Epithelial cell of esophagus (primary cell): ENCODE results near the gene TIMM44.
A peak's percentile ranks its signal among the peaks of the same experiment; 100 is the strongest.

Source experiments
- DNase-seq: peaks from one replicate; pipeline ENCODE4 v3.0.0; 2010; ENCODE audit warnings: low read depth
- H3K4me3 ChIP-seq: 2 replicates; pipeline ENCODE4 v1.5.1; 2011; ENCODE audit warnings: mild to moderate bottlenecking, low read length, control low read depth
- TF ChIP-seq, protein P1 (sequence below): IDR thresholded peaks from 2 replicates; pipeline ENCODE4 v1.5.1; 2011; ENCODE audit warnings: low read depth, mild to moderate bottlenecking, low read length, control low read depth, inconsistent platforms; ENCODE audit not compliant: insufficient read depth; ENCODE audit errors: missing control alignments

The TIMM44 gene

DNA sequence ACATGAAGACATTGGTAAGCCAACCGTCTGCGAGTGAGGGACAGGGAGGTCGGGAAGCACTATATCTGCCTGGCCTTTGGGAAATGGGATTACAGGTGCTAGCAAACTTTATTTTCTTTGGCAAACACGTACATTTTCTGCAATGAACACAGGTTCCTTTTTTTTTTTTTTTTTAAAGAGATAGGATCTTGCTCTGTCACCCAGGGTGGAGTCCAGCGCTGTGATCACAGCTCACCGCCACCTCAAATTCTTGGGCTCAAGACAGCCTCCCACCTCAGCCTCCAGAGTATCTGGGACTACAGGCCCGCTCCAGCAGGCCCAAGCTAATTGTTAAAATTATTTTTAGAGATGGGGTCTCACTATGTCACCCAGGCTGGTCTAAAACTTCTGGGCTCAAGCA, 37.7 kb upstream of the TIMM44 start:
- no peak overlapping the region for H3K4me3 ChIP-seq
- no peak for DNase-seq
- TF ChIP-seq, protein P1, sequence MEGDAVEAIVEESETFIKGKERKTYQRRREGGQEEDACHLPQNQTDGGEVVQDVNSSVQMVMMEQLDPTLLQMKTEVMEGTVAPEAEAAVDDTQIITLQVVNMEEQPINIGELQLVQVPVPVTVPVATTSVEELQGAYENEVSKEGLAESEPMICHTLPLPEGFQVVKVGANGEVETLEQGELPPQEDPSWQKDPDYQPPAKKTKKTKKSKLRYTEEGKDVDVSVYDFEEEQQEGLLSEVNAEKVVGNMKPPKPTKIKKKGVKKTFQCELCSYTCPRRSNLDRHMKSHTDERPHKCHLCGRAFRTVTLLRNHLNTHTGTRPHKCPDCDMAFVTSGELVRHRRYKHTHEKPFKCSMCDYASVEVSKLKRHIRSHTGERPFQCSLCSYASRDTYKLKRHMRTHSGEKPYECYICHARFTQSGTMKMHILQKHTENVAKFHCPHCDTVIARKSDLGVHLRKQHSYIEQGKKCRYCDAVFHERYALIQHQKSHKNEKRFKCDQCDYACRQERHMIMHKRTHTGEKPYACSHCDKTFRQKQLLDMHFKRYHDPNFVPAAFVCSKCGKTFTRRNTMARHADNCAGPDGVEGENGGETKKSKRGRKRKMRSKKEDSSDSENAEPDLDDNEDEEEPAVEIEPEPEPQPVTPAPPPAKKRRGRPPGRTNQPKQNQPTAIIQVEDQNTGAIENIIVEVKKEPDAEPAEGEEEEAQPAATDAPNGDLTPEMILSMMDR, result no peak

DNA sequence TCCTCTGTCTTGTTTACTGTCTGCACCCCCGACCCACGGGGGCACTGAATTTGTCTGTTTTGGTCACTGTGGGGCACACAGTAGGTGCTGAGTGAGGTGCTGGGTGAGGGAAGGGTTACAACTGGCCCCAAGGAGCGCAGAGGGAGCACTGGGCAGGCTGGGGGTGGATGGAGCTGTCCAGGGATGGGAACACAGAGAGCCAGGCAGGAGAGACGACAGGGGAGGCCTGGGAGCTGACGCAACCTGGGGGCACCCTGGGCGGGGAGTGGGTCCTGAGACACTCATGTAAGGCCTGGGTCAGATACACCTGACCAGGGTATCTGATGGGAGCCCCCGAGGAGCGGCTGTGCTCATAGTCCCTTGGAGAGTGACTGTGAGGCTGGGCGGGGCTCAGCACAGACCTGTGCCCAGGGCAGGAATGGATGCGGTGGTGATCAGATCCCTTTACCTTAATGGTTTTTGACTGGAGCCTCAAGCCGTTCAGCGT, 37.2 kb upstream of the TIMM44 start:
- DNase-seq, result no peak
- no peak overlapping the region for H3K4me3 ChIP-seq
- TF ChIP-seq, protein P1, result no peak

DNA sequence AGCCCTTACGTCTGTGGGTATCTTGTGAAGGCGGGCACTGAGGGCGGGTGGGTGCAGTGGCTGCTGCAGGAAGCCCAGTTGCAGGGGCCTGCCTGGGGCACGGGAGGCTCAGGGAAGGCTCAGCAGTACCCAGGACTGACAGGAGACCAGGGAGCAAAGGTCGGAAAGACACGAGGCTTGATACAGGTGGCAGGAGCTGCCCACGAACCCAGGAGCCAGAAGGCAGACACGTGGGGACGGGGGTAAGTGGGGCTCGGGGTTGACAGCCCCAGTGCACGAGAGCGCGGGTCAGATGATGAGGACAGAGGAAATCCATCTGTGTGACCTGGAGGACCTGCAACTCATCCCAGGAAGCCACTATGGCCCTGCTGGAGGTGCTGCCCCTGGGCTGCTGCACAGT, 36.7 kb upstream of the TIMM44 start:
- no peak for DNase-seq
- H3K4me3 ChIP-seq, result no peak overlapping the region
- TF ChIP-seq, protein P1, result no peak

DNA sequence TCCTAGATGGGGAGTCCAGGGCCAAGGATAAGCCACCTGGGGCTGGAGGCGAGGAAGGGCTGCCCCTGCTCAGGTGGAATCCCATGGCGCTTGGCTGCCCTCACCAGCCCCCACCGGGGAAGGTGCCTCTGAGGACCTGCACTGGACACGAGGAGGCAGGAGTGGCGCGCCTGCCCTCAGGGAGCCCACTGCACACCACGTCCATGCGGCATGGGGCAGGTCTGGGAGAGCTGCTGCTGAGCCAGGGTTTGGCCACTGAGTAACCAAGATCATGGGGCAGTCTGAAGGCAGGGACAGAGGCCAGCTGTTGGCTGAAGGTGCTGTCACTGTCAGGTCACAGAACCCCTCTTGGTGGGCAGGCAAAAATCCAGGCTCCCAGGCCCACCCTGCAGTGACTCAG, 36.1 kb upstream of the TIMM44 start:
- no peak overlapping the region for H3K4me3 ChIP-seq
- DNase-seq, result no peak
- TF ChIP-seq, protein P1, result no peak

DNA sequence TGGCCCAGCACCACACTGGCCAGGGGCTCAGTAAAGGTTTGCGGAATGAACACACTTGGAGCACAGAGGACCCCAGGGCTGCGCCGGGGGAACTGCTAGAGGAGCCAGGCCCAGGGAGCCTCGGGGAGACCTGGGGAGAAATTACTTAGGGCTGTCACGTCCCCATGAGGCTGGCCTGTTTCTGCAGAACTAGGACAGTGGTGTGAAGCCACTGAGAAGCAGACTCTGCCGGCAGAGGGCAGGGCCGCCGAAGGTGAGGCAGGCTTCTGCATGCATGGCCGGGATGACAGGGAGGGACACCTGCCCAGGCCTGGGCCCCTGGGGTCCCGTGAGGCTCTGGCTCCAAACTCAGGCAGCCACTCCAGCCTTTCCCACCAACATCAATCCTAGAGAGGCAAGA, 35.5 kb upstream of the TIMM44 start:
- no peak for DNase-seq
- TF ChIP-seq, protein P1, result peak; percentile 15
- no peak overlapping the region for H3K4me3 ChIP-seq

DNA sequence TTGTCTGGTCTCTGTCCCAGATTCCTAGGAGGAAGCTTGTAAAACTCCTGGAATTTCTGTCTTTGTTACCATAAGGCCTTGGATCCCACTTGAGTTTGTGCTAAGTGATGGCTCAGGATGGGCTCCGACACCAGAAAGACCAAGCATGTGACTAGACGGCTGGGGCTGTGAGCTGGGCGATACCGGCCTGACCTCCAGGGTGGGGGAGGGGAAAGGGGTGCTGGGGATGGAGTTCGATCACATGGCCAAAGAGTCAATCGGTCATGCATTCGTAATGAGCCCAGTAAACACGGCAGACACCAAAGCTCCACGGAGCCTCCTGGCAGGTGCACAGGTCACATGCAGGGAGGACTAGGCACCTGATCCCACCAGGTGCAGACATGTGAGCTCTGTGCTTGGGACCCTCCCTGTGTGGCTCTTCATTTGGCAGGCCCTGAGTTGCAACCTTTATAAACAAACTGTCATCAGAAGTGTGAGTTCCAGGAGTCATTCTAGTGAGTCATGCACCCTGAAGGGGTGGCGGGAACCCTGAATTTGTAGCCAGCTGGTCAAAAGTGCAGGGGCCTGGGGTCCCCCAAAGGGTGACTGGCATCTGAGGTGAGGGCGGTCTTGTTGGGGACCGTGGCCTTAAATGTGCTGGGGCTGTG, 34.8 kb upstream of the TIMM44 start:
- TF ChIP-seq, protein P1, result no peak
- peak; percentile 42 for DNase-seq
- no peak overlapping the region for H3K4me3 ChIP-seq

DNA sequence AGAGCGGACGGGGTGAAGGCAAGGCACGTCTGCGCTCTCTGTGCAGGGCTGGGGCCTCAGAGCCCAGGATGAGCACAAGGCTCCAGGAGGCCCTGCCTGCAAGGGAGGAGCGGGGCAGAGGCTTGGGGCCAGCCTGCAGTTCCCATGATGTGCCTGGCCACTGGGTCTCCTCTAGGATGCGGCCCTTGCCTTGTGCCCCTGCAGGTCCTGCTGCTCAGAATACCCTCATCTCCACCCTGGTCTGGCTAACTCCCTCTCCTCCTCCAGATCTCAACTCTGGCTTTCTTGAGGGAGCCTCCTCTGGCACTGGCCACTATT, 34.2 kb upstream of the TIMM44 start:
- TF ChIP-seq, protein P1, result no peak
- no peak for DNase-seq

More for the DNA sequence above, 34.2 kb upstream of the TIMM44 start:
- no peak overlapping the region for H3K4me3 ChIP-seq
